Activated effector memory CD4-positive, alpha-beta T cell treated with anti-CD3 and anti-CD28 coated beads, Interleukin-2, amount 50 U/mL, for 16 hours (primary cell): ENCODE results near the gene CDNF.

Experiments used
- DNase-seq: peaks from one replicate; pipeline ENCODE4 v3.0.0-alpha.2; 2020

CDNF gene

GRCh38 chr10:14784459-14785055, 53.3 kb downstream of the CDNF start:
- no peak for DNase-seq

GRCh38 chr10:14782691-14783363, 55.0 kb downstream of the CDNF start:
- DNase-seq = no peak

- DNase-seq = no peak
Observed at GRCh38 chr10:14781763-14782162, 56.1 kb downstream of the CDNF start.

GRCh38 chr10:14779001-14779651, 58.7 kb downstream of the CDNF start:
- DNase-seq = no peak

GRCh38 chr10:14776546-14776945, 61.3 kb downstream of the CDNF start:
- no peak for DNase-seq

GRCh38 chr10:14775656-14776055, 62.2 kb downstream of the CDNF start:
- DNase-seq = no peak

GRCh38 chr10:14774797-14775196, 63.0 kb downstream of the CDNF start, which contains the start of gene FAM107B:
TSS of gene FAM107B (minus strand) at chr10:14774897. CDS start at chr10:14774663, 234 bp downstream.
- no peak for DNase-seq

- no peak for DNase-seq
Observed at GRCh38 chr10:14774214-14774580, 63.6 kb downstream of the CDNF start.

GRCh38 chr10:14773551-14774213, 64.2 kb downstream of the CDNF start:
- DNase-seq = no peak

GRCh38 chr10:14772399-14772798, 65.4 kb downstream of the CDNF start:
- no peak for DNase-seq

- DNase-seq = no peak
Observed at GRCh38 chr10:14770927-14771326, 66.9 kb downstream of the CDNF start.
